PC-9 (cell line): ENCODE data around the gene SAG. TPM values are rescaled to one million over a fixed set of nuclear protein-coding genes. Genes with fewer than 3 reads are reported as not detected.

Experiments used
- BruUV-seq: library from RNA; stranded (reverse); fragments of 400-500 nt; replicated peaks from 2 replicates; lab custom pipeline; 2021; lab: Mats Ljungman, UMichigan
- CTCF ChIA-PET: fragments of 300-600 bp; sonication (Branson Sonifier 250); formaldehyde crosslinking; loops from one replicate; lab custom pipeline; 2022; ENCODE audit warnings: antibody characterized with exemption; lab: Charles Lee
- POLR2A ChIA-PET: fragments of 300-600 bp; sonication (Branson Sonifier 250); formaldehyde crosslinking; loops from one replicate; lab custom pipeline; 2022; ENCODE audit warnings: antibody characterized with exemption; ENCODE audit not compliant: unreplicated experiment; lab: Charles Lee
- DNase-seq, 2 experiments: peaks; one replicate each; pipeline versions ENCODE4 v3.0.0 to v3.0.0-alpha.2; 2015 to 2022; ENCODE audit warnings: mixed read lengths in 1 of 2
- H2AFZ ChIP-seq: fragments of 200-600 bp; sonication (generic); 2 replicates; pipeline ENCODE4 v1.8.1; 2017; ENCODE audit warnings: antibody characterized with exemption
- H3F3A ChIP-seq: fragments of 200-600 bp; sonication (generic); 2 replicates; pipeline ENCODE4 v1.8.1; 2017; ENCODE audit warnings: antibody characterized with exemption, mild to moderate bottlenecking, low read depth; ENCODE audit not compliant: insufficient read depth
- H3K27ac ChIP-seq: fragments of 200-600 bp; sonication (generic); 2 replicates; pipeline ENCODE4 v1.6.1; 2016; ENCODE audit warnings: mixed run types
- H3K27me3 ChIP-seq: fragments of 200-600 bp; sonication (generic); 2 replicates; pipeline ENCODE4 v1.6.1; 2016; ENCODE audit warnings: low read depth, mixed run types; ENCODE audit not compliant: insufficient read depth
- H3K36me3 ChIP-seq: fragments of 200-600 bp; sonication (generic); 2 replicates; pipeline ENCODE4 v1.6.1; 2016; ENCODE audit warnings: low read depth, mixed run types
- H3K4me1 ChIP-seq: fragments of 200-600 bp; sonication (generic); replicated peaks from 2 replicates; pipeline ENCODE4 v1.6.1; 2016; ENCODE audit warnings: mixed run types; ENCODE audit not compliant: insufficient read depth
- H3K4me2 ChIP-seq: fragments of 200-600 bp; sonication (generic); 2 replicates; pipeline ENCODE4 v1.6.1; 2017; ENCODE audit warnings: mixed run types
- H3K4me3 ChIP-seq: fragments of 200-600 bp; sonication (generic); 2 replicates; pipeline ENCODE4 v1.6.1; 2016; ENCODE audit warnings: mixed run types
- H3K79me2 ChIP-seq: fragments of 200-600 bp; sonication (generic); 2 replicates; pipeline ENCODE4 v1.6.1; 2017; ENCODE audit warnings: low read depth, mixed run types
- H3K9me2 ChIP-seq: fragments of 200-600 bp; sonication (generic); 2 replicates; pipeline ENCODE4 v1.8.1; 2017; ENCODE audit warnings: mild to moderate bottlenecking; ENCODE audit not compliant: insufficient read depth
- H3K9me3 ChIP-seq: fragments of 200-600 bp; sonication (generic); 2 replicates; pipeline ENCODE4 v1.8.1; 2016; ENCODE audit warnings: low read depth; ENCODE audit not compliant: insufficient read depth
- H4K20me1 ChIP-seq: fragments of 200-600 bp; sonication (generic); 2 replicates; pipeline ENCODE4 v1.8.1; 2017; ENCODE audit not compliant: insufficient read depth
- EZH2 ChIP-seq: fragments of 200-600 bp; sonication (generic); IDR thresholded peaks from 2 replicates; pipeline ENCODE4 v1.8.0; 2017; ENCODE audit warnings: antibody characterized with exemption, low read depth
- intact Hi-C: fragments of 100-400 bp; cut with micrococcal nuclease; formaldehyde crosslinking; loops from one replicate; pipeline ENCODE4 v1.10.0; 2022; ENCODE audit not compliant: unreplicated experiment
- total RNA-seq: library from RNA; stranded (reverse); gene quantifications from 2 replicates; pipeline ENCODE4 v1.2.3, GENCODE V29; 2021
- TF ChIP-seq, protein P1 (sequence below): fragments of 200-600 bp; sonication (generic); conservative IDR thresholded peaks from 2 replicates; pipeline ENCODE4 v1.6.1; 2017; ENCODE audit warnings: mixed run types, antibody characterized with exemption, mild to moderate bottlenecking, moderate library complexity

Gene SAG
- total RNA-seq, 1 experiment from 2014 or later, result not detected

DNA sequence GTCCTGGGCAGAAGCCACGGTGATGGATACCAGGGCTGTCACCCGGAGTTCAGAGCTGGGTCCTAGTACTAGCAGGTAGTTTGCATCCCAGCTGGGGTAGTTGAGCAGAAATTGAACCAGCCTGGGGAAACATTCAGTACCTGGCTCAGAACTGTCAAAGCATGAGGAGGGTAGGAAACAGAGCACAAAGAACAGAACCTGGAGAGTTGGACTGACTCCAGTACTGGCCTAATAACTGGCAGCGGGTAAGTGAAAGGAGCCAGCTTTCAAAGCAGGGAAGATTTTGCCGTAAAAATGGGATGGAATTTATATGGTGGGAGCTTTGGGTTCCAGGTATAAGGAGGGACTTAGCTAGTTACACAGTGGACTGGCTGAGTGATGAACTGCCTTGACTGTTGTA lies 32.4 kb upstream of the SAG start:
- H3K9me2 ChIP-seq, result no peaks in the 10 kb centered on the region
- intact Hi-C loops, result no loop called here
- H3F3A ChIP-seq, result peaks cover 37% of the 10 kb centered on the region
- H3K4me1 ChIP-seq, result 0 out of 2 replicates have a peak, but pooled peaks cover 4% of the 10 kb centered on the region
- H3K27ac ChIP-seq, result no peak overlapping the region
- DNase-seq, result no peak
- TF ChIP-seq EZH2, result no peak
- CTCF ChIA-PET, result no interaction called here
- H4K20me1 ChIP-seq, result peaks cover 4% of the 10 kb centered on the region; the same call in 1 of the 2 replicates
- no peak overlapping the region for H3K4me2 ChIP-seq
- no TSS peak for BruUV-seq
- no peak overlapping the region for H2AFZ ChIP-seq
- POLR2A ChIA-PET, result interaction anchor here (0.7 kb wide), 1 partner anchor 168 kb away, joined by 4 read pairs; no protein-coding TSS in a partner anchor
- H3K4me3 ChIP-seq, result no peak overlapping the region
- no peaks in the 10 kb centered on the region for H3K27me3 ChIP-seq
- no peaks in the 10 kb centered on the region; the same call in 1 of the 2 replicates for H3K79me2 ChIP-seq
- peaks cover 84% of the 10 kb centered on the region for H3K36me3 ChIP-seq
- no peaks in the 10 kb centered on the region for H3K9me3 ChIP-seq

DNA sequence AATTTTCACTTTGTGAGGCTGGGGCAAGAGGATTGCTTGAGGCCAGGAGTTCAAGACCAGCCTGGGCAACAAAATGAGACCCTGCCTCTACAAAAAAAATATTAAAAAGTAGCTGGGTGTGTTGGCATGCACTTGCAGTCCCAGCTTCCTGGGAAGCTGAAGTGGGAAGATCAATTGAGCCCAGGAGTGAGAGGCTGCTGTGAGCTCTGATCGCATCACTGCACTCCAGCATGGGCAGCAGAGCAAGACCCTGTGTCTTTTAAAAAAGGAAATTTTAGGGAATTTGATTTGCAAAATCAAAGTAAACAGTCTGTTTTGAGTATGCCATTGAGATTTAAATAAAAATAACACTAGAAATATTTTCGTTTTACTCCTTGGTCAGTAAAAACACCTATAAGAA lies 28.7 kb upstream of the SAG start:
- DNase-seq, result no peak
- POLR2A ChIA-PET, result no interaction called here
- Histone ChIP-seq H3K27ac (no peak overlapping the region), H3K4me2 (no peak overlapping the region), H3K4me1 (peaks cover 12% of the 10 kb centered on the region; the same call in 1 of the 2 replicates), H3K4me3 (no peak overlapping the region), H3K79me2 (no peaks in the 10 kb centered on the region; the same call in 1 of the 2 replicates), H3K27me3 (no peaks in the 10 kb centered on the region), H3K9me3 (no peaks in the 10 kb centered on the region), H4K20me1 (peaks cover 14% of the 10 kb centered on the region; the same call in 1 of the 2 replicates), H3K9me2 (no peaks in the 10 kb centered on the region), H2AFZ (no peak overlapping the region), H3F3A (peaks cover 27% of the 10 kb centered on the region), H3K36me3 (peaks cover 81% of the 10 kb centered on the region)
- TF ChIP-seq, protein P1, sequence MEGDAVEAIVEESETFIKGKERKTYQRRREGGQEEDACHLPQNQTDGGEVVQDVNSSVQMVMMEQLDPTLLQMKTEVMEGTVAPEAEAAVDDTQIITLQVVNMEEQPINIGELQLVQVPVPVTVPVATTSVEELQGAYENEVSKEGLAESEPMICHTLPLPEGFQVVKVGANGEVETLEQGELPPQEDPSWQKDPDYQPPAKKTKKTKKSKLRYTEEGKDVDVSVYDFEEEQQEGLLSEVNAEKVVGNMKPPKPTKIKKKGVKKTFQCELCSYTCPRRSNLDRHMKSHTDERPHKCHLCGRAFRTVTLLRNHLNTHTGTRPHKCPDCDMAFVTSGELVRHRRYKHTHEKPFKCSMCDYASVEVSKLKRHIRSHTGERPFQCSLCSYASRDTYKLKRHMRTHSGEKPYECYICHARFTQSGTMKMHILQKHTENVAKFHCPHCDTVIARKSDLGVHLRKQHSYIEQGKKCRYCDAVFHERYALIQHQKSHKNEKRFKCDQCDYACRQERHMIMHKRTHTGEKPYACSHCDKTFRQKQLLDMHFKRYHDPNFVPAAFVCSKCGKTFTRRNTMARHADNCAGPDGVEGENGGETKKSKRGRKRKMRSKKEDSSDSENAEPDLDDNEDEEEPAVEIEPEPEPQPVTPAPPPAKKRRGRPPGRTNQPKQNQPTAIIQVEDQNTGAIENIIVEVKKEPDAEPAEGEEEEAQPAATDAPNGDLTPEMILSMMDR, result no peak
- no peak for TF ChIP-seq EZH2
- CTCF ChIA-PET, result interaction anchor here (0.6 kb wide), 1 partner anchor 9 kb away, joined by 3 read pairs; no protein-coding TSS in a partner anchor
- no TSS peak for BruUV-seq
- intact Hi-C loops, result no loop called here

DNA sequence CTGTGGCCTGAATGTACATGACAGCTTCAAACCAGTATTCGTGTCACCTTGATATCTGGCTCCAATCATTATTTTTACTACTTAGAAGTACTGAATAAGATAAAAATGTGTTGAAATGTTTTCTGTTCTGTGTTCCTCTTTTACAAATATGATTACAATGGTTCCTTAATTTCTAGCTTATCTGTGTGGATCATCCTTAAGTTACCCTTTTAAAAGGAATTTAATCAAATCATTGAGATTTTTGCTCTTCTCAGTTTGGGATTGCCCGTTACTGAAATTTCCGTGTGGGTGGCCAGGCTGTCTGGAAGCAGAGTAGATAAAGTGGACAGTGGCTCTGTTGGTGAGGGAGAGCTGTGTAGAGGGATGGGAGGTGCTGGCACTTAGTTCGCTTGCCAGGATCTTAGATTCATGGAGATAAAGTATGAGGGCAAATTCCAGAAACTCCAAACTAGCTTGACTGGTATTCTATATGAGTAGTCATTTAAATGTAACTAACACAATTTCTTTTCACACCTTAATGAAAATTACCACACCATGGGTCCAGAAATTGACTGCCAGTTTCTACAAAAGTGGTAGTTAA lies 27.4 kb upstream of the SAG start:
- intact Hi-C loops, result loop anchor here (5.0 kb wide), 2 partner anchors 162 to 552 kb away; no protein-coding TSS in a partner anchor
- BruUV-seq, result no TSS peak
- H3K36me3 ChIP-seq, result peaks cover 76% of the 10 kb centered on the region

More for the DNA sequence above, 27.4 kb upstream of the SAG start:
- Histone ChIP-seq H3K27me3 (no peaks in the 10 kb centered on the region), H3K79me2 (no peaks in the 10 kb centered on the region; the same call in 1 of the 2 replicates), H3F3A (peaks cover 27% of the 10 kb centered on the region), H3K4me2 (no peak overlapping the region), H3K9me2 (no peaks in the 10 kb centered on the region), H3K27ac (peak overlapping the region; percentile 7; the same call in 1 of the 2 replicates), H3K4me3 (no peak overlapping the region), H2AFZ (no peak overlapping the region), H3K4me1 (peaks cover 12% of the 10 kb centered on the region; the same call in 1 of the 2 replicates), H3K9me3 (no peaks in the 10 kb centered on the region), H4K20me1 (peaks cover 14% of the 10 kb centered on the region; the same call in 1 of the 2 replicates)
- CTCF ChIA-PET, result interaction anchor here (0.5 to 0.6 kb wide), 2 partner anchors 471 to 476 kb away, joined by 3 read pairs; no protein-coding TSS in a partner anchor
- TF ChIP-seq, protein P1, result no peak
- no peak for TF ChIP-seq EZH2
- POLR2A ChIA-PET, result no interaction called here
- peak; percentile 28 to 49 for DNase-seq
